Chondrocyte (in vitro differentiated cells): Measurements from ENCODE around the gene TCN2. TPM values are rescaled to one million over a fixed set of nuclear protein-coding genes. Genes with fewer than 3 reads are reported as not detected.

Source experiments
- DNase-seq: peaks from one replicate; pipeline ENCODE4 v3.0.0; 2021; ENCODE audit warnings: mixed read lengths, low spot score
- H3K27ac Mint-ChIP-seq: one replicate; pipeline ENCODE4 v1.8.0; 2021; ENCODE audit warnings: mild to moderate bottlenecking, moderate library complexity, mixed read lengths; ENCODE audit not compliant: unreplicated experiment
- H3K27me3 Mint-ChIP-seq: 2 replicates; pipeline ENCODE4 v1.8.0; 2021; ENCODE audit warnings: low read depth, mixed read lengths
- H3K36me3 Mint-ChIP-seq: 2 replicates; pipeline ENCODE4 v1.8.0; 2021; ENCODE audit warnings: low read depth, mixed read lengths
- H3K4me1 Mint-ChIP-seq: 2 replicates; pipeline ENCODE4 v1.8.0; 2021; ENCODE audit warnings: low read depth, mild to moderate bottlenecking, mixed read lengths
- H3K4me3 Mint-ChIP-seq: one replicate; pipeline ENCODE4 v1.8.0; 2021; ENCODE audit warnings: mild to moderate bottlenecking, moderate library complexity, mixed read lengths; ENCODE audit not compliant: unreplicated experiment
- H3K9me3 Mint-ChIP-seq: 2 replicates; pipeline ENCODE4 v1.8.0; 2021; ENCODE audit warnings: low read depth, mixed read lengths
- total RNA-seq: library from RNA; stranded (reverse); gene quantifications from 3 replicates; pipeline ENCODE4 v1.2.1, GENCODE V29; 2021
- TF ChIP-seq, protein P1 (sequence below): fragments of 200-600 bp; sonication (generic); IDR thresholded peaks from 2 replicates; pipeline ENCODE4 v1.5.0; 2021; ENCODE audit warnings: antibody characterized with exemption, mild to moderate bottlenecking, moderate library complexity

Gene TCN2
- total RNA-seq, 1 donor from 2014 or later = 10.4 TPM

GRCh38 chr22:30664798-30665197 is 57.8 kb downstream of the TCN2 start:
- H3K9me3 Mint-ChIP-seq = no peaks in the 10 kb centered on the region
- H3K4me1 Mint-ChIP-seq = peaks cover 16% of the 10 kb centered on the region
- peaks cover 11% of the 10 kb centered on the region for H3K36me3 Mint-ChIP-seq
- no peak overlapping the region for H3K27ac Mint-ChIP-seq
- no peaks in the 10 kb centered on the region for H3K27me3 Mint-ChIP-seq
- no peak overlapping the region for H3K4me3 Mint-ChIP-seq
- TF ChIP-seq, protein P1, sequence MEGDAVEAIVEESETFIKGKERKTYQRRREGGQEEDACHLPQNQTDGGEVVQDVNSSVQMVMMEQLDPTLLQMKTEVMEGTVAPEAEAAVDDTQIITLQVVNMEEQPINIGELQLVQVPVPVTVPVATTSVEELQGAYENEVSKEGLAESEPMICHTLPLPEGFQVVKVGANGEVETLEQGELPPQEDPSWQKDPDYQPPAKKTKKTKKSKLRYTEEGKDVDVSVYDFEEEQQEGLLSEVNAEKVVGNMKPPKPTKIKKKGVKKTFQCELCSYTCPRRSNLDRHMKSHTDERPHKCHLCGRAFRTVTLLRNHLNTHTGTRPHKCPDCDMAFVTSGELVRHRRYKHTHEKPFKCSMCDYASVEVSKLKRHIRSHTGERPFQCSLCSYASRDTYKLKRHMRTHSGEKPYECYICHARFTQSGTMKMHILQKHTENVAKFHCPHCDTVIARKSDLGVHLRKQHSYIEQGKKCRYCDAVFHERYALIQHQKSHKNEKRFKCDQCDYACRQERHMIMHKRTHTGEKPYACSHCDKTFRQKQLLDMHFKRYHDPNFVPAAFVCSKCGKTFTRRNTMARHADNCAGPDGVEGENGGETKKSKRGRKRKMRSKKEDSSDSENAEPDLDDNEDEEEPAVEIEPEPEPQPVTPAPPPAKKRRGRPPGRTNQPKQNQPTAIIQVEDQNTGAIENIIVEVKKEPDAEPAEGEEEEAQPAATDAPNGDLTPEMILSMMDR = no peak
- no peak for DNase-seq

DNA sequence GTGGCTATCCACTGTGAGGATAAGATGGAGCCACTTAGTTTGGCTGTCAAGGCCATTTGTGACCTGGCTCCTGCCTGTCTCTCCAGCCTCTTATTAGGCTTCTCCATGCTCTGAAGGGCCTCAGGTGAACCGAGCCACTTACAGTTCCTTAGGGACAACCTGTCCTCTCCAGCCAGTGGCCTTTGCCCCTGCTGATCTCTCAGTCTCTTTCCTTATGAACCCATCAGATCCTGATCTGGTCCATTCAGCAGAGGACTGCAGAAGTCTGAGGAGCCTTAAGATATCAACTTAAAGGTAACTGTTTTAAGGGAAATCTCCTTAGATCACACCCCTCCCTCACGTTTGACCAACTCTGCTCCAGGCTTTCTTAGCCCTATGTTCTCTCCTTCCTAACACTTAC is 58.3 kb downstream of the TCN2 start:
- Mint-ChIP-seq H3K9me3 (no peaks in the 10 kb centered on the region), H3K4me3 (no peak overlapping the region), H3K27me3 (no peaks in the 10 kb centered on the region), H3K4me1 (peaks cover 14% of the 10 kb centered on the region), H3K27ac (no peak overlapping the region), H3K36me3 (peaks cover 11% of the 10 kb centered on the region)
- TF ChIP-seq, protein P1 = no peak
- no peak for DNase-seq

- no peak overlapping the region for H3K4me3 Mint-ChIP-seq
Measured at GRCh38 chr22:30665786-30666185, 58.8 kb downstream of the TCN2 start.

GRCh38 chr22:30667107-30667493 is 60.1 kb downstream of the TCN2 start:
- peak overlapping the region; percentile 84 for H3K27ac Mint-ChIP-seq
- H3K27me3 Mint-ChIP-seq = no peaks in the 10 kb centered on the region
- DNase-seq = no peak
- no peaks in the 10 kb centered on the region for H3K9me3 Mint-ChIP-seq
- peak overlapping the region; percentile 98 for H3K4me3 Mint-ChIP-seq
- TF ChIP-seq, protein P1 = no peak
- H3K4me1 Mint-ChIP-seq = peaks cover 14% of the 10 kb centered on the region
- peaks cover 10% of the 10 kb centered on the region for H3K36me3 Mint-ChIP-seq

More at GRCh38 chr22:30665786-30666185, 58.8 kb downstream of the TCN2 start:
- H3K27ac Mint-ChIP-seq = no peak overlapping the region
- no peaks in the 10 kb centered on the region for H3K9me3 Mint-ChIP-seq
- H3K4me1 Mint-ChIP-seq = peaks cover 14% of the 10 kb centered on the region
- no peak for DNase-seq
- TF ChIP-seq, protein P1 = no peak
- H3K27me3 Mint-ChIP-seq = no peaks in the 10 kb centered on the region
- peaks cover 11% of the 10 kb centered on the region for H3K36me3 Mint-ChIP-seq

- Mint-ChIP-seq H3K27ac (peak within 1 kb of the TSS; percentile 84), H3K4me3 (peak within 1 kb of the TSS; percentile 98), H3K36me3 (peaks cover 8% of the 10 kb centered on the region), H3K4me1 (peaks cover 14% of the 10 kb centered on the region), H3K27me3 (no peaks in the 10 kb centered on the region), H3K9me3 (no peaks in the 10 kb centered on the region)
- TF ChIP-seq, protein P1 = peak; percentile 68
- no peak for DNase-seq
Measured at GRCh38 chr22:30667494-30668385, 60.8 kb downstream of the TCN2 start, which contains the start of gene DUSP18. TSS of gene DUSP18 (minus strand) at chr22:30667875. CDS start at chr22:30664003, 3,872 bp downstream.
